ENCODE data around the gene CALCOCO1.
"Not testable (repeated sequence)": the region's sequence is repeated elsewhere in the genome, so short reads cannot be mapped to it uniquely, and the experiment has no call there.

Gene CALCOCO1

DNA sequence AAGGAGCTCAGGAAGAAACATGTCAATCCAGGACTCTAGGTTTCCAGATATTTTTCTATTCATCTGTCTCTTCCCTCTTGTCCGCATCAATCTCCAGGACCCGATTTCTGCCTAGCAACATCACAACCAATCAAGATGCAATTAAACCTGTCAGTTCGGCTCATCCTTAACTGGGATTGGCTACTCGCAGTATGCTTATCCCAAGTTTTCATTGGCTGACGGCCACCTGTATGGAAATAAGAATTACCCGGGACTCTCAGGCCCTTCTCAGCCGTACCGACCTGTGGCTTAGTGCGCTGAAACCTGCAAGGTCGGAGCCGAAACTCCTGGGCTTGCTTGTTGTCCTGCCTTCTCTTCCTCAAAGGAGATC is 31.0 kb downstream of the CALCOCO1 start:
- DNase-seq, result peak in 1 of 2 donors; percentile 32

DNA sequence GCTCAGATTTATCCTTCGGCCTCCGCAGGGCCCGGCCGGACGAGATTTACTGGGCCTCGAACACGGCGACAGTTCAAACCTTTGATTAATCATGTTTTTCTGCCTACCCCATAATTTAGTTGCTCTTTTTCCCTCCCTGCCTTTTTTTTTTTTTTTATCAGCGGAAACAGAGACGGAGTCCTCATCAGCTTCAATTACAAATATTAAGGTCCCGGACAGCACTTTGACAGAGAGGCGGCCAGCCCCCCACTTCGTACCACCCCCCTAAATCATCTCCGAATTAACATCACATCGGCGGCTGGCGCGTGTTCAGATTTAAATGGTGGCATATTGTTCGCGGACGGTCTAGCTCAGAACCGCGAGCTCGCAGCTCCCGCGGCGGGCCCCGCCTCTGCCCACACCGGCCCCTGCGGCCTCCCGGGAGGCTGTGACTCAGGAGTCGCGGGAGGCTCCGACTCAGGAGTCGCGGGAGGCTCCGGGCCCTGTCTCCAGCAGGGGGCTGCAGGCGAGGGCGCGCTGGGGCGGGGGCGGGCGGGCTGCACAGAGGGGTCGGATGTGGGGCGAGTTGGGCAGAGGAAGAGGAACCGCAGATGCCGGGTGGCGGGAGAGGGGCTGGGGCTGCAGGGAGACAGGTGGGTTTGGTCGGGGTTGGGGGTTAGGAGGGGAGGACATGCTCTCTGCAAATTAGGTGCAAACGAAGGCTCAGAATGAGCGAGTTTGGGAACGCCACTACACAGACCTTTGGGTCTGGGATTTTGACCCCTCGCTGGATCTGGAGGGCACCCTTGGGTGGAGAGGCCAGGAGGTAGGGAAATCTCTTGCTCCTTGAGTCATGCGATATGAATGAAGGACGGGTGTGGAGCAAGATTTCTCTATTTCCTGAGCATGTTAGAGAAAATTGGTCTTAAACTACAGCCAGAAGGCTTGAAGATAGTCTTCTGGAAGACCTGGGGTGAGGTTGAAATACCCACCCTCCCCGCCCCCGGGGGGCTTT is 31.8 kb downstream of the CALCOCO1 start:
- peak in 1 of 2 donors; percentile 31 for DNase-seq

DNA sequence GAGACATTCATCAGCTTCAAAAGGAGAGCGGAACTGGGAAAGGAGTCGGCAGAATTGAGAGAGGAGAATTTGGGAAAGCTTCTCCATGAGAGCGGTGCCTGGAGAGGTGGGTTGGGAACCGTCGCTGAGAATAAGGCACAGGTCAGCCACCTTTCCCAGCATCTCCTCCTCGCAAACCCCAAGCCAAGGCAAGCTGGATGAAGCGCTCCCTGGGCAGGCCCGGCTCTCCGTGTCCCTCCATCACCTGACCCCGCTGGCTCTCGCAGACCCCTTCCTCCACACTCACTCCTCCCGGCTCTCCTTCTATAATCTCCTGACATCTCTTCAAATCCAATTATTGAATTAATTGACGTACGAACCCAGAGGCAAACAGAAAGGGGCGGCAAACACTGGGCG is 32.5 kb downstream of the CALCOCO1 start:
- DNase-seq, result no peak

DNA sequence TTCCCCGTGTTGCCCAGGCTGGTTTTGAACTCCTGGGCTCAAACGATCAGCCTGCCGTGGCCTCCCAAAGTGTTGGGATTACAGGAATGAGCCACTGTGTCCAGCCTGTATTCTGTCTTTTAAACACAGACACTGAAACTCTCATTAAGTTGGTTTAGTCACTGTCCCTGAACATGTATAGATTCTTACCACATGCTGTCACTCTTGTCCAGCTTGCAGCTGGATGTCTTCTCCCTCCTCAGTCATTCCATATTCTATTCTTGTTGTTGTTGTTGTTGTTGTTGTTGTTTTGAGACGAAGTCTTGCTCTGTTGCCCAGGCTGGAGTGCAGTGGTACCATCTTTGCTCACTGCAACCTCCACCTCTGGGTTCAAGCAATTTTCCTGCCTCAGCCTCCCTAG is 39.1 kb downstream of the CALCOCO1 start:
- no peak for DNase-seq

DNA sequence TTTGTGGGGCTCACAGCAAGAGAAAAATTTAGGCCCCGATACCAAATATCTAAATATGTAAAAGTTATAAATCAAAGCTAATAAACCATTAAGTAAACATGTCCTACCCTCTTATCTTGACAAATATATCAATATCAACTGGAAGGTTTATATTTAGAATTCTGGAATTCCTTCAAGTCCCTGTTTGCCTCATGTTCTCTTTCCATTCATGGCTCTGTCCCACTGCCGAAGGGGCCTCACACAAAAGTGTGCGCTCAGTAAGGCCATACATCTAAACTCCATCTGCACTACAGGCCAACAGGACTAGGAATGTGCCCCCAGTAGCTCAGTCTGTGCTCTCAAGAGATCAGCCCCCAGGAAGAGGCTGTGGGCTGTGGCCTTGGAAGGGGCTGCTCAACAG is 40.8 kb downstream of the CALCOCO1 start:
- no peak for DNase-seq

DNA sequence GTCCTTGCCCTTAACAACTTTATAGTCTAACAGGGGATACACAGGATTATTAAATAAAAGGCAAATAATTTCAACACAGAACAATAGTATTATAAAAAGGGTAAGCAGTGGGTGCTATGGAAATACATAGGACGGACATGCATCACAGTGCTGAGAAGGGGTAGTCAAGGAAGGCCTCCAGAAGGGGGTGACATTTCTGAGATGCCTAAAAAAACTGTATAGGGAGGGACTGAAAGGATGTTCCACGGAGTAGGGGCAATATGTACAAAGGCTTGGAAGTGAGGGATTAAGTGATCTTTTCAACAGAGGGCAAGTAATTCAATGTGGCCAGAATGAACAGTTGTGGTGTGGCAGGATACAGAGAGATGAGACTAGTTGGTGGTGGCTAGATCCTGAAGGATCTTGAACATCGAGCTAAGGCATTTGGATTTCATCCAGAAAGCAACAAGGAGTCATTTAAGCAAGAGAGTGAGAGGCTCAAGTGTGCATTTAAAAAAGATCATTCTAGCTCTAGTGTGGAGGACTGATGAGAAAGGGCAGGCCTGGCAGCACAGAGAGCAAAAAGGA is 42.5 kb downstream of the CALCOCO1 start:
- no peak for DNase-seq

DNA sequence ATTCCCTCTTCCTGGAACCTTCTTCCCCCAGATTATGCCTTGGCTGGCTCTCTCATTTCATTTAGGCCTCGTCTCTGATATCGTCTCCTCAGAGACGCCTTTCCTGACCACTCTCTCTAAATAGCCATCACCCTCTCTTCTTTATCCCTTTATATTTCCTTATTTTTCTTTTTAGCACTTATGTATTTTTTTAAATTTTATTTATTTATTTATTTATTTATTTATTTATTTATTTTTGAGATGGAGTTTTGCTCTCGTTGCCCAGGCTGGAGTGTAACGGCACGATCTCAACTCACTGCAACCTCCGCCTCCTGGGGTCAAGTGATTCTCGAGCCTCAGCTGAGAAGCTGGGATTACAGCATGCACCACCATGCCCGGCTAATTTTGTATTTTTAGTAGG is 43.3 kb downstream of the CALCOCO1 start:
- no peak for DNase-seq

DNA sequence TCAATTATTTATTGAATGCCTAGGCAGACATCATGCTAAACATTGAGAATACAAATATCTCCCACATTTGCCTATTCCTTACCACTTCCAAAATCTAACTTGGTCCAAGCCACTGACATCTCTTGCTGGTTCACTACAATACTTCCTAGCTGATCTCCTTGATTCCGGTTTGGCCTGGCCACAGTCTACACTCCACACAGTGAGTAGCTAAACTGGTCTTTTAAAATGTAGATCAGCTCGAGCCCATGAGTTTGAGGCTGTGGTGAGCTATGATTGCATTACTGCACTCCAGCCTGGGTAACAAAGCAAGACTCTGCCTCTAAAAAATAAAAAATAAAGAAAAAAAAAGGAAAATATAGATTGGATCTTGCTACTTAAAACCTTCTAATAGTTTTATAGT is 43.8 kb downstream of the CALCOCO1 start:
- DNase-seq, result no peak

DNA sequence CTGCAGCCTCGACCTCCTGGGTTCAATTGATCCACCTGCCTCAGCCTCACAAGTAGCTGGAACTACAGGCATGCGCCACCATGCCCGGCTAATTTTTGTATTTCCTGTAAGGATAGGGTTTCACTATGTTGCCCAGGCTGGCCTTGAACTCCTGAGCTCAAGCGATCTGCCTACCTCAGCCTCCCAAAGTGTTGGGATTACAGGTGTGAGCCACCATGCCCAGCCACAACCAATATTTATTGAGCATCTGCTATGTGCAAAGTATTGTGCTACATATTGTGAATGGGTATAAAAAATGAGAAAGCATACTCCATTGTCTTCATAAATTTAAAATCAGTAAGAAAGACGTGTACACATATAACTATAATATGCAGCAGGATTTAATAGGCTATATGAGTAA is 47.2 kb downstream of the CALCOCO1 start:
- DNase-seq, result not testable (repeated sequence)

DNA sequence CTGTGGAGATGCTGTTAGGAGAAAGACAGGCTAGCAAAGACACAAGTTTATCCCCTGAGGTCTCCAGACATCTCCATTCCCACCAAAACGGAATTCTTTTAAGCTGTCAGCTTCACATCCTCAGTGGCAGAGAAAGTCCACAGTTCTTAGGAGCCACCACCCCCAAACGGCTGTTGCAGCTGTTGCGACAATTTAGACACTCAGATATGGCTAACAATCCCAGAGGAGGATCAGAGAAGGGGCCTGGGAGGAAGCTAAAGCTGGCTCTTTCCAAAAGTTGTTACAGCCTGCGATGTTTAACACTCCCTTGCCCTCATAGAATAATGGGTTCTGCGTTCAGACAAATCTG is 49.5 kb downstream of the CALCOCO1 start:
- DNase-seq, result no peak

DNA sequence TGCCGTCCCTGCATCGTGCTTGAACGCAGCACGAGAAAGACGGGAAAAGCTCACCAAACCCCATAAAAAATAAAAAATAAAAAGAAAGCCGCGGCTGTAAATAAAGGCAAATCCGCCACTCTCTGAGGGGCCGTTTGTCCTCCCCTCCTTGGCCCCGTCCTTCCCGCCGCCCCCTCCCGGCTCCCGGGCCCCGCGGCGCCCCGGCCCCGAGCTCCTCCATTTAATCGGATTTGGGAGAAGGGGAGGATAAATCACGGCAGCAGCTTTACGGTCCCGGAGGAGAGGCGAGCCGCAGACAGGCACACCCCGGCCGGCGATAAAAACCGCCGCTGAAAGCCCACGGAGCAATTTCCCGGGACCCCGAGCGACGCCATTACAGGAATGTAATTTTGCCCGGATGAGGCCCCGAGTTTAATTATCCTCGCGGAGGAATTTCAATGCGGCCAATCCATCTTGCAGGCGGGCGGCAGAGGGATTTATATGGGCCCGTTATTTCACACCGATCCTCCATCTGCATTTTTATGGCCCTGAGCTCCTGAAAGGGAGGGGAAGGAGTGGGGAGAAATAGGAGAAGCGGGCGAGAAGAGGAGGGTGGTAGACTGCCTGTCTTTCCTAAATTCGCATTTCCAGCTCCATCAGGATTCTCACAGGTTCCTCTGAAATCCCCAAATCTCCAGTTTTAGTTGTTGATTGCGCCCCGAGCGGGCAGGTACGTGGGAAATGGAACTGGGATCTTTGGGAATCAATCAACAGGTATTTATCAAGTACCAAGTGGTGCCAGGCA is 50.0 kb downstream of the CALCOCO1 start:
- no peak for DNase-seq

DNA sequence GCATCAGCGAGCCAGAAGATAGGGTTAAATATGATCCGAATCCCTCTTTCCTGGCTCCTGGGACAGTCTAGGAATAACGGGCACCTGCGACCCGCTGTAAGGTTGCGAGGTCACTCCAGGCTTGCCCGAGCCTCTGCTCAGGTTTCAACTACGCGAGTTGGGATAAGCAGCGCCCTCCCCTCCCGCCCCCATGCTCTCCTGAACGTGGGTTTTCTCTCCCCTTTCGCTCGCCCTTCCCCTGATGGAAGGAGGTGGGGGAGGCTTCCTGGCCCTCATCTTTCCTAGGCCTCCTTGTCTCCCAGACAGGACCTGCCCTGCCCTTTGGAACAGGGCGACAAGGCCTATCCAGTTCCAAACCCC is 50.6 kb downstream of the CALCOCO1 start:
- no peak for DNase-seq

DNA sequence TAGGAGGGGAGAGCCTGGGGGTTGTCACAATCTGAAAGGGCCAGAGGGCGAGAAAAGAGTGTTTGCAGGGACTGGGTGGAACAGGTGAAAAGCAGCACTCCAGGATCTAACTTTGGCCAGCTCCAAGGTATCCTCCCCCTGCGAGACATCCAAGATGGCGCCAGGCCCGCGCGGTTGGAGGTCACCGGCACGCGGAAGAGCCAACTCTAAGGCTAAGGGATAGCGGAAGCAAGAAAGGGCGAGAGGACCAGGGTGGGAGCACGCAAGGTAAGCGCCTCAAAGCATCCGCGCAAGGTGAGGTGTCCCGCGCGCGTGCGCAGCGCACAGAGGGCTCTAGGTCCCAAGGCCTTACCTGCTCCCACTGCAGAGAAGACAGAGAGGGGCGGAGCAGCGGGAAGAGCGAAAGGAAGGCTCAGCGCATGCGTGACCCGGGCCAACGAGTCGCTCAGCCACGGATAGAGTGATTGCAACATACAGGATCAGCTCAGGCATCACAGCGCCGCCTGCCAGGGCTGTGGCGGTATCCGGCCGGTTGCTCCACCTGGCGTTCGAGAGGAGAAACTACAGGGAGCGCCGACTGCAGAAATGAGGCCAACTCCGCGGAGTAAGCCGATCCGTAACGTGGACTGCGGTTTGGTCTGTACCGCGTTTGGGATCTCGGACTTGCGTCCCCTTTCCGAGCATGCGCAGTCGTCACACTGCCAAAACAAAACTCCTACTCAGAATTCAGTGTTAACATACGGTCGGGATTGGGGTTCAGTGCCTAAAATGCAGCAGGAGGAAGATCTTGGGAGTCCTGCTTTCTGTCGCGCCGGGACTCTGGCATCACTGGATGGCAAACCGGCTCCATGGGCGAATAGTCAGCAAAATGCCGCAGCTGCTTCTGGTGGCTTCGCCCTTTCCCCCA is 51.3 kb downstream of the CALCOCO1 start, which contains the start of gene ATP5MC2:
TSS of gene ATP5MC2 (minus strand) at position 383 of the 907 bp plus-strand sequence. CDS start 3,469 bp downstream, outside the sequence.
- peak; percentile 98 for DNase-seq

DNA sequence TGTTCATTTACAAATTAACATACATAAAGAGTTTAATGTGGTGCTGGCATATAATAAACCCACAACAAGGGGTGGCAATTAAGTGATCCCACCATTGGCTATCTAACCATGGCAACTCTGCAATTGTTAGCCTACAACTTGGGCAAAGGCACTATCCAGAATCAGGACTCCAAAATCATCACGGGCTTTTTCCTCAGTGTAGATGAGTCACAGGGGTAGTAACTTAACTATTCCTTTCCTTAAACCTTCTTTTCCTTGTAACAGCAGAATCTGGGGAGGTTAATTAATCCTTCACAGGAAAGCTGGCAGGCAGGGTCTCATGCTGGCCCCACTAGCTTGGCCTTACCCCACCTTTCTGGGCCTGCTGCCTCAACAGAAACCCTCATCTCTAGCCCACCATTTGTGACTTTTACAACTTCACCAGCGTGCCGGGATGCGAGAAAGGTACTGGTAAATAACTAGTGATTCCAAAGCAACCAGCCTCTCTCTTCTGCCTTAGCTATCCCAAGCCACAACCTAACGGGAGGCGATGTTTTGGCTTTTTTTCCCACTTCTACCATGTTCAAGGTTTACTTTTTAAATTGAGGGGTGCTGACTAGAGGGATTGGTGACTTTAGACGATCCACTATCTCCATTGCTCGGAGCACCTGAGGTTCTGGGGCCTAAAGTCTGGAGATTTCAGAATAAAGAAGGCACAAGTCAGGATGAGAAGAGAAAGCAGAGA is 52.1 kb downstream of the CALCOCO1 start:
- DNase-seq, result no peak

DNA sequence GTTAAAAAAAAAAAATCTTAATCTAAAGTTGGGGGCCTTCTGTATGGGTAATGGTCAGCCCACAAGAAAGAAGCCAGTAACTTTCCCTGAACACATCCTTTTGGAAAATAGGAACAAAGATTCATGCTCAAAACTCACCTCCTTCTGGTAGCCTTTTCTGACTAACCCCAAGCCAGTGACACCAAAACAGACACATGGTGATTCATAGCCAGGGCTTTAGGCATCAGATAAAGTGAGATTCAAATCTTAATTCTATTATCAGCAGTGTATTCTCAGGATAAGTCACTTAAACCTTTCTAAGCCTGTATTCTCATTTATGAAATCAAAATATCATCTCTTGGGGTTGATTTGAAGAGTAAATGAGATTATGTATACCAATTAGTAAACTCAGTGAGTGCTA is 56.3 kb downstream of the CALCOCO1 start:
- DNase-seq, result no peak

DNA sequence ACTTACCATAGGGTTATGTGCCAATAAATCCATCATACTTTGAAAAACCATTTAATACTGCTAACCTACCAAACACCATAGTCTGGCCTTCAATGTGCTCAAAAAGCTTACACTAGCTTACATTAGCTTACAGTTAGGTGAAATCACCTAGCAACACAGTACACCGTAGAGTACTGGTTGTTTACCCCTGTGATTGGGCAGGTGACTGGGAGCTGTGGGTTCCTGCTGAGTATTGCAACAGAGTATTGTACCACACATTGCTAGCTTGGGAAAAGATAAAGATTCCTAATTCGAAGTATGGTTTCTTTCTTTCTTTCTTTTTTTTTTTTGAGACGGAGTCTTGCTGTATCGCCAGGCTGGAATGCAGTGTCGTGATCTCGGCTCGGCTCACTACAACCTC is 56.9 kb downstream of the CALCOCO1 start:
- no peak for DNase-seq

DNA sequence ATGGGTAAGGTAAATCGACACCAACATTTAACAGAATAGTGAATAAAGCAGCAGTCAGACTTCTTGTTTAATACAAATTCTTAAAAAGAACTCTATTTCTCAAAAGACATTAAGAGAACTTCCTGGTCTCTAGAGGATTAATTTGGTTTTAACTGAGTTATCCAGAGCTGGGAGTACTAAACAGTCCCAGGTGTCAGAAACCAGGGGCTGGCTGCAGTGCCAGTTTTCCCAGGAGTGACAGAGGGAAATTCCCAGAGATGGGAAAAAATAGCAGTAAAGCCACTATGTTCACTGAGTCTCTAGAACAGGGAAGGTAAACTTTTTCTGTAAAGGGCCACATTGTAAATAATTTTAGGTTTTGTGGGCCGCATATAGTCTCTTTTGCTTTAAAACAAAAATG is 60.2 kb downstream of the CALCOCO1 start:
- no peak for DNase-seq

DNA sequence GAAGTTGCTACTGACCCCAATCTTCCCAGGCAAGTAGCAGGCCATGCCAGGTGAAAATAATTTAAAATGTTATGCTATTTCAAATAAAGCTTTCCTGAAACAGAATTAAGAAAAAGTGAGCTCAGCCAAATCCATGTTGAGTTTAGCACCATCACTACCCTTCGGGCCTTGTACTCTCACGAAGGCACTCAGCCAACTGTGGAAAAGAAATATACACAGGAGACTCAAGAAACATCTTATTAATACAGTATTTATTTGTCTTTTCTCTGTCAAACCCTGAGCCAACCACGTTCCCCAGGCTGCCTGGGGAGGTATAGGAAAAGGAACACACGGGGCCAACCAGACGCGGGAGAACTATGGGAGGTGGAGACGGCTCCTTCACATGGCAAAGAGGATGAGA is 62.3 kb downstream of the CALCOCO1 start:
- no peak for DNase-seq

DNA sequence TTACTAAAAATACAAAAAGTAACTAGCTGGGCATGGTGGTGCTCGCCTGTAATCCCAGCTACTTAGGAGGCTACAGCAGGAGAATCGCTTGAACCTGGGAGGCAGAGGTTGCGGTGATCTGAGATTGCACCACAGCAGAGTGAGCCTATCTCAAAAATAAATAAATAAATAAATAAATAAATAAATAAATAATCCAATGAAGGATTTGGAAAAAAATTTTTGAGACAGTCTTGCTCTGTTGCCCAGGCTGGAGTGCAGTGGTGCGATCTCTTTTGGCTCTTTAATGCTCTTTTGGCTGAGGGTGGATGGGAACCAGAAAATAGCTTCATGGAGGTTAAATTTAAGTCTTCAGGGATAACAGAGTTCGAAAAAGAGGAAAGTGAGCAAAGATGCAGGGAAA is 63.1 kb downstream of the CALCOCO1 start:
- DNase-seq, result no peak

DNA sequence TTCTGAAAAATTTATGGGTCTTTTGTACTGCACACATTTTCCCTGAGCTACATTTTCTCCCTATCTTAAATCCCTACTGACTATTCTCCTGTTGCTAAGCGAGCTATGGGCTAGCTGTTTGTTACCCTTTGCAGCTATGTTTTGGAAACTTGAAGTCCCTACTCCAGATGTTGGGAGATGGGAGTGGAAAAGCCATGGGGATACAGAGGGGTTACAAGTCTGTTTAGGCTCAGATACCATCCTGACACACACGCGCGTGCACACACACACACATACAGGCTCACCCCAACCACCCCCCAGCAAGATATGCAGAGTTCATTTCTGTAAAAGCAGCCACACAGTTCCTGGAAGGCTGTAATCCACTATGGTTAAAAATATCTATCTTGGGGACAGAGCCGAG is 67.2 kb downstream of the CALCOCO1 start:
- DNase-seq, result no peak

DNA sequence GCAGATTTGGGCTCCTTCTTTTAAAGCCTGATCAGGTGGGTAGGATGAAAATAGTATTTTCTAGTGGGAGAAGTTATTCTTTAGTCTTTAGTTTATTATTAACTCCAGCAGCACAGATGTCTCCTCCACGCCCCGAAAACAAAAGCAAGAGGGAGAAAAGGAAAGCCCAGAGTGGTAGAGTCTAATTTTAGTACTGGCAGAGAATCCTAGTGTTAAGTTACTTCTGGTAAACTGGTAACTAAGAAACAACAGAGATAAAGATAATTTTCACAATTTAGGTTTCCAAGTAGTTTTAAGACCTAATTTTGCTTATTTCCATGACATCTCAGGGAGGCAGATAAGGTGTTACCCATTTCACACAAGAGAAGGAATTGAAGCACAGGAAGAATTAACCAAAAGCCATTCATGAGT is 67.7 kb downstream of the CALCOCO1 start:
- no peak for DNase-seq

DNA sequence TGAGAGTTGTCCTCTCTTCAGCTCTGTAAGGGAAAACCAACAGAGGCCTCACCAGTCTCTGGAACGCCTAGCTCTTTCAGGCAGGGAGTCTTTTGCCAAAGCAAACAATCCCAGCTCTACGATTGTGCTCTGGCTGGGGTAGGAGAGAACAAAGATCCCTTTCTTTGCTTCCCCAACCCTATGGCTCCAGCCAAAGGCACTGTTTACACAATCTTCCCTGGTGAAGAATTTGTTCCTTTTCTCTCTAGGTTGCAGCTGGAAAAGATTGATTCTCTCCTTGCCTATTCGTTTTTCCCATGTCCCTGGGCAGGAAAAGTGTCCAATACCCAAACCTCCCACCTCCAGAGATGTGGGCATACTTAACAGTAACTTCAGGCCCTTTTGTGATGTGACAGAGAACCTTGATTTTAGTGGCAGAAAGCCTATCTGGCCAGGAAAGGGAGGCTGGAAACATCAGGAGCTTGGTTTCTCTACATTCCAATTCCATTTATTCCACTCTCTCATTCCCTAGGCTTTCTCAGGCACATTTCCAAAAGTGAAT is 68.2 kb downstream of the CALCOCO1 start:
- DNase-seq, result no peak

Data from CD4-positive, alpha-beta T cell treated with Interferon alpha-2 for 1 hour (primary cell).